Glutamatergic neuron (in vitro differentiated cells): ENCODE results near the gene ATP10B. TPM values are rescaled to one million over a fixed set of nuclear protein-coding genes. Genes with fewer than 3 reads are reported as not detected.

Experiments used
- DNase-seq: peaks from one replicate; pipeline ENCODE4 v3.0.0; 2022
- H3K27ac Mint-ChIP-seq: one replicate; pipeline ENCODE4 v1.8.0; 2020; ENCODE audit warnings: mild to moderate bottlenecking, mixed read lengths, inconsistent platforms; ENCODE audit not compliant: unreplicated experiment
- H3K27me3 Mint-ChIP-seq: one replicate; pipeline ENCODE4 v1.8.0; 2020; ENCODE audit warnings: mild to moderate bottlenecking, moderate library complexity, mixed read lengths, inconsistent platforms; ENCODE audit not compliant: unreplicated experiment
- H3K36me3 Mint-ChIP-seq: one replicate; pipeline ENCODE4 v1.8.0; 2020; ENCODE audit warnings: mild to moderate bottlenecking, mixed read lengths, inconsistent platforms; ENCODE audit not compliant: unreplicated experiment
- H3K4me1 Mint-ChIP-seq: one replicate; pipeline ENCODE4 v1.8.0; 2020; ENCODE audit warnings: mild to moderate bottlenecking, low read depth, mixed read lengths, inconsistent platforms; ENCODE audit not compliant: unreplicated experiment
- H3K4me3 Mint-ChIP-seq: one replicate; pipeline ENCODE4 v1.8.0; 2020; ENCODE audit warnings: mild to moderate bottlenecking, mixed read lengths, inconsistent platforms; ENCODE audit not compliant: unreplicated experiment
- H3K9me3 Mint-ChIP-seq: one replicate; pipeline ENCODE4 v1.8.0; 2020; ENCODE audit warnings: mild to moderate bottlenecking, moderate library complexity, mixed read lengths, inconsistent platforms; ENCODE audit not compliant: unreplicated experiment
- total RNA-seq: library from RNA; stranded (reverse); fragmentation: NEBNext Ultra II Directional; extraction: Animal tissue kit (Norgen Biotek cat#: 25700); gene quantifications from one replicate; pipeline ENCODE4 v1.2.1, GENCODE V29; 2021; ENCODE audit not compliant: unreplicated experiment
- TF ChIP-seq, protein P1 (sequence below): fragments of 200-600 bp; sonication (generic); IDR thresholded peaks from one replicate; pipeline ENCODE4 v1.5.0; 2021; ENCODE audit not compliant: partially characterized antibody, unreplicated experiment

Gene ATP10B
- total RNA-seq, 1 donor from 2014 or later, result not detected

DNA sequence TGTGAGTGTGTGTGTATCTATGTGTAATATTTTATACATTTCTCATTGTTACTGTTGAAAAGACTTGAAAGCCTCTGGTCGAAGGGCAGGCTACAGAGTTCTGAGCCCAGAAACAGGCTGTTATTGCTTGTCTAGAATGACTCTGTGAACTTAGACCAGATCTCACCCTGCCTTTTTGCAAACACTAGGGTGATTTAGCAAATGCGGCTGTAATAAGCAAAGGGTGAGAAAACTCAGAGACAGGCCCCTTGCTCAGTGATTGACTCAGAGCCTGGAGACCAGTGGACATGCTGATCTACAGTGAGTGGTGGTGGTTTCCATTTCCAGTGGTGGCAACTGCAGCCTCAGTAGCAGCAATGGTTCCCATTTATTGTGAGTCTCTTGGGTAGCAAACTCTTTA lies 183.7 kb downstream of the ATP10B start:
- Mint-ChIP-seq H3K4me3 (no peak overlapping the region), H3K27me3 (no peaks in the 10 kb centered on the region), H3K4me1 (no peaks in the 10 kb centered on the region), H3K27ac (no peak overlapping the region), H3K9me3 (no peaks in the 10 kb centered on the region), H3K36me3 (no peaks in the 10 kb centered on the region)
- TF ChIP-seq, protein P1, sequence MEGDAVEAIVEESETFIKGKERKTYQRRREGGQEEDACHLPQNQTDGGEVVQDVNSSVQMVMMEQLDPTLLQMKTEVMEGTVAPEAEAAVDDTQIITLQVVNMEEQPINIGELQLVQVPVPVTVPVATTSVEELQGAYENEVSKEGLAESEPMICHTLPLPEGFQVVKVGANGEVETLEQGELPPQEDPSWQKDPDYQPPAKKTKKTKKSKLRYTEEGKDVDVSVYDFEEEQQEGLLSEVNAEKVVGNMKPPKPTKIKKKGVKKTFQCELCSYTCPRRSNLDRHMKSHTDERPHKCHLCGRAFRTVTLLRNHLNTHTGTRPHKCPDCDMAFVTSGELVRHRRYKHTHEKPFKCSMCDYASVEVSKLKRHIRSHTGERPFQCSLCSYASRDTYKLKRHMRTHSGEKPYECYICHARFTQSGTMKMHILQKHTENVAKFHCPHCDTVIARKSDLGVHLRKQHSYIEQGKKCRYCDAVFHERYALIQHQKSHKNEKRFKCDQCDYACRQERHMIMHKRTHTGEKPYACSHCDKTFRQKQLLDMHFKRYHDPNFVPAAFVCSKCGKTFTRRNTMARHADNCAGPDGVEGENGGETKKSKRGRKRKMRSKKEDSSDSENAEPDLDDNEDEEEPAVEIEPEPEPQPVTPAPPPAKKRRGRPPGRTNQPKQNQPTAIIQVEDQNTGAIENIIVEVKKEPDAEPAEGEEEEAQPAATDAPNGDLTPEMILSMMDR, result no peak
- DNase-seq, result no peak

DNA sequence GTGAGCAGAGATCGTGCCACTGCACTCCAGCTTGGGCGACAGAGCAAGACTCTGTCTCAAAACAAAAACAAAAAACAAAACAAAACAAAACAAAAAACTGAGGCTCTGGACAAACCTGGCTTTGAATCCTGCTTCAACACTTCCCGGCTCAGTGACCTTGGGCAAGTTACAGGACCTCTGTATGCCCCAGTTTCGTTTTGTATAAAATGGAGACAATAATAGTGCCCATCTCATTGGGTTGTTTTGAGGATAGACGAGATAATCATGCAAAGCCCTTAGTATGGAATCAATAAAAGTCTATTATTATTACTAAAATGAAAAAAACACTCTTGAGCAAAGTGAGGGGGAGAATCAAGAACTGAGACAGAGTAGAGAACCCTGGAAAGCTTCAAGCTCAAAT lies 184.9 kb downstream of the ATP10B start:
- Mint-ChIP-seq H3K4me3 (no peak overlapping the region), H3K27ac (no peak overlapping the region), H3K27me3 (no peaks in the 10 kb centered on the region), H3K36me3 (no peaks in the 10 kb centered on the region), H3K4me1 (no peaks in the 10 kb centered on the region), H3K9me3 (no peaks in the 10 kb centered on the region)
- TF ChIP-seq, protein P1, result no peak
- DNase-seq, result no peak

DNA sequence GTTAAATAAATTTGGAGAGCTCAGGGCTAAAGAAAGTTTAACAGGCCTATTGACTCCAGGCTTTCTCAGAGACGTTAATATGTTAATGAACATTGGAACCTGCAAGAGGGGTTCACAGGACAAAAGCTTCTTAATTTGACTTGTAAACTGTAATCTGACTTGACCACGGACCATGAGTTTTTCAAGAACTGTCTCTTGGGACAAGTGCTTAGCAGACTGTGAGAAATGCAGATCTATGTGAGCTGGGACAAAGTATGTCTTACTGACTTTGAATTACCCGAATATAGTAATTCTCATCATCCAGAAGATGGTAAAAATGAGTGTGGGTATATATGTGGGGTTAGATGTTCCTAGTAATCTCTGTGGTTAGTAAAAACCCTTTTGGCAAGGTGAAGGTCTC lies 186.6 kb downstream of the ATP10B start:
- Mint-ChIP-seq H3K4me1 (no peaks in the 10 kb centered on the region), H3K4me3 (no peak overlapping the region), H3K36me3 (no peaks in the 10 kb centered on the region), H3K27ac (no peak overlapping the region), H3K27me3 (no peaks in the 10 kb centered on the region), H3K9me3 (no peaks in the 10 kb centered on the region)
- no peak for DNase-seq
- TF ChIP-seq, protein P1, result no peak

DNA sequence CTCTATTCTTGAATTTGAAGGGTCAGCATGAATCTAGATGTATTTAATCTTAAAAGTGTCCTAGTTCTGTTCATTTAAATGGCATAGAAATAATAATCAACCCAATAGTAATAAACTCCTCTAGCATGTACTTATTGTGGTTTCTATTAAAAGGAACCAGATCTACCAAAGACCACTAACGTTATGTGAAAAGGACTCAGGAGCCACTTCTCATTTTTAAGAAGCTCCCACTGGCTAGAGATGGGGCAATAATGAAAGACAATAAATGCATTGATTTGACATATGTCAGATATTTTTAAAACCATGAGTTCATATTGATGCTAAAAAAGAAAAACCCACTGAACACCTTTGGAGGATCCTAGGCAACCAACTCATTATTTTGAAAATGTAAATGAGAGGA lies 191.9 kb downstream of the ATP10B start:
- no peak for DNase-seq
- TF ChIP-seq, protein P1, result no peak
- no peaks in the 10 kb centered on the region for H3K4me1 Mint-ChIP-seq
- H3K4me3 Mint-ChIP-seq, result no peak overlapping the region
- H3K27ac Mint-ChIP-seq, result no peak overlapping the region
- H3K36me3 Mint-ChIP-seq, result no peaks in the 10 kb centered on the region
- no peaks in the 10 kb centered on the region for H3K9me3 Mint-ChIP-seq
- H3K27me3 Mint-ChIP-seq, result no peaks in the 10 kb centered on the region

DNA sequence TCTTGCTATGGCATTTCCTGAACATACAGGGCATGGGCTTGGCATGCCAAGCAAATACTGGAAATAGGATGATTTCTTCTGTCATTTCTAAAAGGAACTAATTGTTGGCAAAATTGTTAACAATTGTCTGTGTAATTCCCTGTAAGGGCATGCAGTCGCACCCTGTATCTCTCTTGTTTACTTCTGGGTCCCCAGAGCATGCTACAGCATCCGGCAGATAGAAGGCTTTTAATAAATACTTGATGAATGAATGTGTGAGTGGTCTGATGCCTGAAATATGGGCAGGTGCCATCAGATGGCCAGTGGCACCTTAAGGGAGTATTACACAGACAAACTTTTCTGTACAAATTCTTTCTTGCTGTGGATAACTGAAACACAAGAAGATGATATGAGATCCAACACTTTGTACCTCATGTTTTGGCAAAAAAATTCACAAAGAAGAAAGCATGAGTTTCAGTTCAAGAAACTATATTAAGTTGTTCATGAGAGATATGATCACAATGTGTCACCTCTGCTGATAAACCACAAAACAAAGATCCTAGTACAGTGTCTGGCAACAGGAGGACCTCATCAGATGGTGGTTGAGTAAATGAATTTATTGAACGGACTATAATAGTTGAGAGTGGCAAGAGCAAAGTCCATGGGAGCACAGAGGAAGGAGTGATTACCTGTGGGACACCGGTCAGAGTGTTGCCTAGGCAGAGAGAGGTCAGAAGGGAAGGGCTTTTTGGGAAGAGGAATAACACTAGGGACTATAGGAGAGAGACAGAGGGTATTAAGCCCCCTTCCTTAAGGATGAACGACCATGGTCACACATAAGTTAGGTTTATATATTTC lies 194.2 kb downstream of the ATP10B start:
- DNase-seq, result no peak
- H3K27me3 Mint-ChIP-seq, result no peaks in the 10 kb centered on the region
- no peak overlapping the region for H3K27ac Mint-ChIP-seq
- no peaks in the 10 kb centered on the region for H3K9me3 Mint-ChIP-seq
- H3K4me1 Mint-ChIP-seq, result no peaks in the 10 kb centered on the region
- no peak overlapping the region for H3K4me3 Mint-ChIP-seq
- H3K36me3 Mint-ChIP-seq, result no peaks in the 10 kb centered on the region
- TF ChIP-seq, protein P1, result no peak
